T-helper 22 cell (primary cell): Measurements from ENCODE around the gene PRAMEF4.
"Not testable (repeated sequence)": the region's sequence is repeated elsewhere in the genome, so short reads cannot be mapped to it uniquely, and the experiment has no call there.

Experiments
- DNase-seq: peaks from one replicate; pipeline ENCODE4 v3.0.0-alpha.2; 2020; ENCODE audit warnings: low read depth

Gene PRAMEF4

DNA sequence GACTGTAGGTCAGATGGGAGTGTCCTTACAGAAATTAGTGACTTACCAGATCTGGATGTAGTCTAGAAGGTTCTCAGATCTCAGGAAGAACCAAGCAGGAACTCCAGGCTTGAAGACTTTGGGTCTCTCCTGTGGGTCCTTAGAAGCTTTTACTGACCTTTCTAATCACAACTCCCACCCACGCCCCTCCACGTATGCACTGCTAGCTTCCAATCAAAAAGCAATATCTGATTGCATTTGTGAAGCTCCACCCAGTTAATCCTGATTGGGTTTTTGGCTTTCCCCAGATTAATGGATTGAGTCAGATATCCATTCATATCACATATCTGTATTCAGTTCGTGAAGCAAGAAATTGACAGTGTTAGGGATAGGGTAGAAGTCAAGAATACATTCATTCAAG is at the start of gene PRAMEF4:
PRAMEF4 (minus strand) TSS at position 101 of the 400 bp plus-strand sequence. CDS start 2,807 bp downstream, outside the sequence.
- DNase-seq, result not testable (repeated sequence)

GRCh38 chr1:12924368-12924767 is 38.4 kb upstream of the PRAMEF4 start:
- DNase-seq, result not testable (repeated sequence)

GRCh38 chr1:12921749-12922148 is 35.7 kb upstream of the PRAMEF4 start:
- not testable (repeated sequence) for DNase-seq

- DNase-seq, result not testable (repeated sequence)
These were observed 30.3 kb upstream of the PRAMEF4 start, which contains the start of gene PRAMEF7 for GRCh38 chr1:12916310-12916709. TSS of gene PRAMEF7 (plus strand) at chr1:12916610. CDS start at chr1:12917693, 1,083 bp downstream.

DNA sequence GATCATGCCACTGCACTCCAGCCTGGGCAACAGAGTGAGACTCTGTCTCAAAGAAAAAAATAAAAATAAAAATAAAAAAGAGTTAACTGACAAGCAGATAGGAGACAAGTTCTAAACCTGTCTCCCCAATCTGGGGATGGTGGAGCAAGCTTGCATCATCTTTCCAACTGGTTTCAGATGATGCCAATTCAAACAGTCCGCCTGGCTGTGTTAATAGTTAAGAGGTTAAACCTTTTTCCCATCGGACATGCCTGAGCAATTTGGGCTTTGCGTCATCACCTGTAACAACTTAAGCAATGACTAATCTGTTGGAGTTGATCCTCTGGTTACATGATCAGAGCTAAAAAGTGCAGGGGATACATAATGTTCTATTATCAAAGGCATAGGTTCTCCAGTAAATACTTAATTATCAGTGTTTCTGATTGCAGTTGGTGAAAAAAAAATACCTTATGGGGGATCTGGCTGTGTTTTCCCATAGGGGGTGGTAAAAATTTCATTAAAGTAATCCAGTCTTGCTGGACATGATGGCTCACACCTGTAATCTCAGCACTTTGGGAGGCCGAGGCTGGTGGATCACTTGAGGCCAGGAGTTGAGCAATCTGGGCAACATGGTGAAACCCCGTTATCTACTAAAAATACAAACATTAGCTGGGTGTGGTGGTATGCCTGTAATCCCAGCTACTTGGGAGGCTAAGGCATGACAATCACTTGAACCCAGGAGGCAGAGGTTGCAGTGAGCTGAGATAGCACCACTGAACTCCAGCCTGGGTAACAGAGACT is 18.0 kb upstream of the PRAMEF4 start:
- DNase-seq, result not testable (repeated sequence)

- not testable (repeated sequence) for DNase-seq
These were observed 13.2 kb upstream of the PRAMEF4 start for GRCh38 chr1:12899186-12899585.

DNA sequence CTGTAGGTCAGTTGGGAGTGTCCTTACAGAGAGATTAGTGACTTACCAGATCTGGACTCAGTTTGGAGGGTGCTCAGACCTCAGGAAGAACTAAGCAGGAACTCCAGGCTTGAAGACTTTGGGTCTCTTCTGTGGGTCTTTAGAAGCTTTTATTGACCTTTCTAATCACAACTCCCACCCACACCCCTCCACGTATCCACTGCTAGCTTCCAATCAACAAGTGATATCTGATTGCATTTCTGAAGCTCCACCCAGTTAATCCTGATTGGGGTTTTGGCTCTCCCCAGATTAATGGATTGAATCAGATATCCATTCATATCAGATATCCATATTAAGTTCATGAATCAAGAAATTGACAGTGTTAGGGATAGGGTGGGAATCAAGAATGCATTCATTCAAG is 12.2 kb upstream of the PRAMEF4 start, which contains the start of gene PRAMEF10:
PRAMEF10 (minus strand) TSS at position 101 of the 400 bp plus-strand sequence. CDS start 2,423 bp downstream, outside the sequence.
- not testable (repeated sequence) for DNase-seq

DNA sequence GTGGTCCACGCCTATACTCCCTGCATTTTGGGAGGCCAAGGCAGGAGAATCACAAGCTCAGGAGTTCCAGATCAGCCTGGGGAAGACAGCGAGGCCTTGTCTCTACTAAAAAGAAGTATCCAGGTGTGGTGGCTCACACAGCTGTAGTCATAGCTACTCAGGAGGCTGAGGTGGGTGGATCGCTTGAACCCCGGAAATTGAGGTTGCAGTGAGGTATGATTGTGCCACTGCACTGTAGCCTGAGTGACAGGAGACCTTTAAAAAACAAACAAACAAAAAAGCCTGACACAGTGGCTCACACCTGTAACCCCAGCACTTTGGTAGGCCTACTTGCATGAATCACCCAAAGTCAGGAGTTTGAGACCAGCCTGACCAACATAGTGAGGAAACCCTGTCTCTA is 7.5 kb downstream of the PRAMEF4 start:
- not testable (repeated sequence) for DNase-seq

- DNase-seq, result not testable (repeated sequence)
These were observed 22.7 kb downstream of the PRAMEF4 start for GRCh38 chr1:12863131-12863880.

DNA sequence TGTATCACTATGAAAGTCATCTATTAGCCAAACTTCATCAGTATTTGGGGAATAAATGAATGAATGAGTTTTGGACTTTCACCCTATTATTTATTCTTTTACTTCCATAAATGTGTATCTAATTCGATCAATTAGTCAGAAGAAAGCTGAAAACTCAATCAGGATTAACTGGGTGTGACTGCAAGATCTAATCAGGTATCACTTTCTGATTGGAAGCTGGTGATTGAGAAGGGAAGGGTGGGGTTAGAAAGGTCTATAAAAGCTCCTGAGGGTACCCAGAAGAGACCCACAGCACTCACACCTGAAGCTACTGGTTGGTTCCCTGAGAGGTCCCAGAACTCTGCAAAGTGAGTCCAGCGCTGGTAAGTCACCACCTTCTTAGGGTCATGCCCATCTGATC is 29.2 kb downstream of the PRAMEF4 start, which contains the start of gene PRAMEF2:
PRAMEF2 (plus strand) TSS at position 301 of the 400 bp plus-strand sequence. CDS start 1,924 bp downstream, outside the sequence.
- DNase-seq, result not testable (repeated sequence)

GRCh38 chr1:12851779-12852178 is 34.2 kb downstream of the PRAMEF4 start:
- no peak for DNase-seq

DNA sequence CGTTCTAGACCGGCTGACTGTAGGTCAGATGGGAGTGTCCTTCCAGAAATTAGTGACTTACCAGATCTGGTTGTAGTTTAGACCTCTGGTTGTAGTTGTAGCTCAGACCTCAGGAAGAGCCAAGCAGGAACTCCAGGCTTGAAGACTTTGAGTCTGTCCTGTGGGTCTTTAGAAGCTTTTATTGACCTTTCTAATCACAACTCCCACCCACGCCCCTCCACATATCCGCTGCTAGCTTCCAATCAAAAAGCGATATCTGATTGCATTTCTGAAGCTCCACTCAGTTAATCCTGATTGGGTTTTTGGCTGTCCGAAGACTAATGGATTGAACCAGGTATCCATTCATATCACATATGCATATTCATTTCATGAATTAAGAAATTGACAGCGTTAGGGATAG is 37.4 kb downstream of the PRAMEF4 start, which contains the start of gene HNRNPCL1:
HNRNPCL1 (minus strand) TSS at position 101 of the 400 bp plus-strand sequence. CDS start 431 bp downstream, outside the sequence.
- not testable (repeated sequence) for DNase-seq

- DNase-seq, result not testable (repeated sequence)
These were observed 52.8 kb downstream of the PRAMEF4 start for GRCh38 chr1:12833251-12833650.

DNA sequence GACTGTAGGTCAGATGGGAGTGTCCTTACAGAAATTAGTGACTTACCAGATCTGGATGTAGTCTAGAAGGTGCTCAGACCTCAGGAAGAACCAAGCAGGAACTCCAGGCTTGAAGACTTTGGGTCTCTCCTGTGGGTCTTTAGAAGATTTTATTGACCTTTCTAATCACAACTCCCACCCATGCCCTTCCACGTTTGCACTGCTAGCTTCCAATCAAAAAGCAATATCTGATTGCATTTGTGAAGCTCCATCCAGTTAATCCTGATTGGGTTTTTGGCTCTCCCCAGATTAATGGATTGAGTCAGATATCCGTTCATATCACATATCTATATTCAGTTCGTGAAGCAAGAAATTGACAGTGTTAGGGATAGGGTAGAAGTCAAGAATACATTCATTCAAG is 54.7 kb downstream of the PRAMEF4 start, which contains the start of gene PRAMEF11:
PRAMEF11 (minus strand) TSS at position 101 of the 400 bp plus-strand sequence. CDS start 2,621 bp downstream, outside the sequence.
- not testable (repeated sequence) for DNase-seq
